Mesenchymal stem cell (in vitro differentiated cells and primary cell): ENCODE data around the gene CCDC197. TPM values are rescaled to one million over a fixed set of nuclear protein-coding genes. Genes with fewer than 3 reads are reported as not detected.
A peak's percentile ranks its signal among the peaks of the same experiment; 100 is the strongest.

Experiments used
- DNase-seq: peaks from one replicate; pipeline ENCODE4 v3.0.0-alpha.2; 2013
- H2AFZ ChIP-seq: one replicate; pipeline ENCODE4 v1.6.1; 2013; ENCODE audit warnings: low read depth, mild to moderate bottlenecking, control low read depth, inconsistent platforms, low read length, moderate library complexity
- H2AK5ac ChIP-seq: 2 replicates; pipeline ENCODE4 v1.6.1; 2013; ENCODE audit warnings: low read length, moderate library complexity, mild to moderate bottlenecking, inconsistent platforms; ENCODE audit not compliant: severe bottlenecking
- H2BK120ac ChIP-seq: one replicate; pipeline ENCODE4 v1.6.1; 2013; ENCODE audit warnings: low read depth, mild to moderate bottlenecking, inconsistent platforms, low read length, moderate library complexity
- H2BK12ac ChIP-seq, 2 experiments: one replicate each; pipeline ENCODE4 v1.6.1; 2013; ENCODE audit warnings: inconsistent platforms in 2 of 2, low read length in 2 of 2, mild to moderate bottlenecking in 2 of 2, moderate library complexity in 2 of 2, control low read depth in 1 of 2
- H2BK15ac ChIP-seq: one replicate; pipeline ENCODE4 v1.6.1; 2013; ENCODE audit warnings: mild to moderate bottlenecking, low read depth, inconsistent platforms; ENCODE audit not compliant: poor library complexity, severe bottlenecking
- H2BK5ac ChIP-seq: 2 replicates; pipeline ENCODE4 v1.6.1; 2013; ENCODE audit warnings: low read depth, mild to moderate bottlenecking, low read length, control low read depth, inconsistent platforms; ENCODE audit not compliant: poor library complexity, severe bottlenecking
- H3K14ac ChIP-seq, 2 experiments: one replicate each; pipeline ENCODE4 v1.6.1; 2013; ENCODE audit warnings: inconsistent platforms in 2 of 2, low read length in 2 of 2, control low read depth in 1 of 2, mild to moderate bottlenecking in 1 of 2, moderate library complexity in 1 of 2
- H3K18ac ChIP-seq, 2 experiments: one replicate each; pipeline ENCODE4 v1.6.1; 2013; ENCODE audit warnings: inconsistent platforms in 2 of 2, low read length in 2 of 2, control low read depth in 1 of 2, low read depth in 1 of 2, mild to moderate bottlenecking in 1 of 2
- H3K23ac ChIP-seq, 2 experiments: one replicate each; pipeline ENCODE4 v1.6.1; 2013; ENCODE audit warnings: inconsistent platforms in 2 of 2, low read length in 2 of 2, mild to moderate bottlenecking in 2 of 2, moderate library complexity in 2 of 2, control low read depth in 1 of 2
- H3K27ac ChIP-seq: 2 replicates; pipeline ENCODE4 v1.5.1; 2013; ENCODE audit warnings: mild to moderate bottlenecking, moderate library complexity, low read length, control low read depth, inconsistent platforms; ENCODE audit not compliant: poor library complexity, severe bottlenecking
- H3K27me3 ChIP-seq, 2 experiments: 2 replicates each; pipeline versions ENCODE4 v1.6.1 to v1.7.0; 2013; ENCODE audit warnings: low read length in 2 of 2, mild to moderate bottlenecking in 2 of 2, moderate library complexity in 2 of 2, control low read depth in 1 of 2, inconsistent platforms in 1 of 2; ENCODE audit not compliant: control insufficient read depth in 1 of 2, insufficient read depth in 1 of 2
- H3K36me3 ChIP-seq, 2 experiments: 2 replicates each; pipeline versions ENCODE4 v1.6.1 to v1.7.0; 2013; ENCODE audit warnings: low read length in 2 of 2, control low read depth in 1 of 2, inconsistent platforms in 1 of 2, low read depth in 1 of 2, mild to moderate bottlenecking in 1 of 2; ENCODE audit not compliant: insufficient read depth in 2 of 2, control insufficient read depth in 1 of 2
- H3K4ac ChIP-seq, 2 experiments: one replicate each; pipeline ENCODE4 v1.6.1; 2013; ENCODE audit warnings: inconsistent platforms in 2 of 2, low read length in 2 of 2, mild to moderate bottlenecking in 2 of 2, moderate library complexity in 2 of 2, control low read depth in 1 of 2, low read depth in 1 of 2
- H3K4me1 ChIP-seq: 2 replicates; pipeline ENCODE4 v1.6.1; 2013; ENCODE audit warnings: low read depth, low read length, control low read depth; ENCODE audit not compliant: control insufficient read depth, insufficient read depth
- H3K4me2 ChIP-seq: 2 replicates; pipeline ENCODE4 v1.6.1; 2013; ENCODE audit warnings: low read length, mild to moderate bottlenecking, inconsistent platforms; ENCODE audit not compliant: poor library complexity, severe bottlenecking
- H3K4me3 ChIP-seq, 2 experiments: 2 replicates each; pipeline versions ENCODE4 v1.5.1 to v1.7.0; 2013; ENCODE audit warnings: low read length in 2 of 2, mild to moderate bottlenecking in 2 of 2, control low read depth in 1 of 2, low read depth in 1 of 2; ENCODE audit not compliant: insufficient read depth in 1 of 2
- H3K79me1 ChIP-seq: replicated peaks from 2 replicates; pipeline ENCODE4 v1.6.1; 2013; ENCODE audit warnings: mild to moderate bottlenecking, control low read depth, low read length, inconsistent platforms; ENCODE audit not compliant: poor library complexity, severe bottlenecking
- H3K9ac ChIP-seq: 2 replicates; pipeline ENCODE4 v1.7.0; 2013; ENCODE audit warnings: mild to moderate bottlenecking, low read length, moderate library complexity
- H3K9me3 ChIP-seq: 2 replicates; pipeline ENCODE4 v1.7.0; 2013; ENCODE audit warnings: mild to moderate bottlenecking, low read length; ENCODE audit not compliant: control insufficient read depth
- H4K8ac ChIP-seq: one replicate; pipeline ENCODE4 v1.6.1; 2013; ENCODE audit warnings: inconsistent platforms, mild to moderate bottlenecking, low read length, moderate library complexity
- H4K91ac ChIP-seq: one replicate; pipeline ENCODE4 v1.6.1; 2013; ENCODE audit warnings: mild to moderate bottlenecking, low read length, inconsistent platforms
- WGBS: methylation state at CpG from one replicate; pipeline ENCODE4 v1.1.7; 2013; ENCODE audit warnings: mixed read lengths; 5-methylcytosine and 5-hydroxymethylcytosine counted together
- small RNA-seq: library from polyadenylated mRNA; stranded (forward); fragments of <200 nt; extraction: miRNeasy Mini kit (QIAGEN cat#:217004); gene quantifications from one replicate; pipeline ENCODE3, GENCODE V24; 2013; ENCODE audit warnings: low read depth

The CCDC197 gene

GRCh38 chr14:94054936-94055335, 57.8 kb downstream of the CCDC197 start:
- Histone ChIP-seq H3K9me3 (no peaks in the 10 kb centered on the region), H3K4me1 (peaks cover 9% of the 10 kb centered on the region), H3K4me3 (no peak overlapping the region), H3K36me3 (peaks cover 44 to 96% of the 10 kb centered on the region in 2 experiments), H2BK120ac (no peak overlapping the region), H3K4me2 (no peak overlapping the region), H3K23ac (no peak overlapping the region), H3K79me1 (peaks cover 50% of the 10 kb centered on the region), H4K8ac (no peak overlapping the region), H3K4ac (no peak overlapping the region), H4K91ac (no peak overlapping the region), H3K9ac (no peak overlapping the region), H3K27me3 (no peaks in the 10 kb centered on the region), H2BK5ac (no peak overlapping the region), H2BK15ac (no peak overlapping the region), H2AK5ac (no peak overlapping the region), H3K14ac (no peak overlapping the region), H2AFZ (no peak overlapping the region), H3K18ac (no peak overlapping the region), H3K27ac (no peak overlapping the region), H2BK12ac (no peak overlapping the region)
- DNase-seq: no peak
- 99% methylated on average over 7 of the region's 7 CpGs for WGBS

- Histone ChIP-seq H3K23ac (no peak overlapping the region), H3K27me3 (no peaks in the 10 kb centered on the region), H3K27ac (no peak overlapping the region), H3K4me2 (no peak overlapping the region), H3K9ac (no peak overlapping the region), H2BK15ac (no peak overlapping the region), H3K14ac (no peak overlapping the region), H2BK12ac (no peak overlapping the region), H2AFZ (no peak overlapping the region), H2BK5ac (no peak overlapping the region), H3K18ac (no peak overlapping the region), H4K8ac (no peak overlapping the region), H2BK120ac (no peak overlapping the region), H2AK5ac (no peak overlapping the region), H3K4me1 (peaks cover 2% of the 10 kb centered on the region), H3K9me3 (no peaks in the 10 kb centered on the region), H3K4ac (no peak overlapping the region), H3K4me3 (no peak overlapping the region), H3K36me3 (peaks cover 45 to 96% of the 10 kb centered on the region in 2 experiments), H4K91ac (no peak overlapping the region), H3K79me1 (peaks cover 60% of the 10 kb centered on the region)
- WGBS: 96% methylated on average over 6 of the region's 6 CpGs
- peak; percentile 30 for DNase-seq
These were observed 59.6 kb downstream of the CCDC197 start for GRCh38 chr14:94056579-94057308.

GRCh38 chr14:94058128-94058673, 61.1 kb downstream of the CCDC197 start:
- H3K4me3 ChIP-seq: no peak overlapping the region
- H3K4me1 ChIP-seq: peaks cover 5% of the 10 kb centered on the region
- H4K8ac ChIP-seq: no peak overlapping the region
- H2AFZ ChIP-seq: no peak overlapping the region
- H3K36me3 ChIP-seq: peaks cover 34 to 90% of the 10 kb centered on the region in 2 experiments
- no peak overlapping the region for H3K4ac ChIP-seq
- no peak overlapping the region for H2BK12ac ChIP-seq
- no peak overlapping the region for H3K9ac ChIP-seq
- no peak overlapping the region for H3K4me2 ChIP-seq
- no peaks in the 10 kb centered on the region for H3K9me3 ChIP-seq
- H2BK15ac ChIP-seq: no peak overlapping the region
- H3K27ac ChIP-seq: no peak overlapping the region
- H4K91ac ChIP-seq: no peak overlapping the region
- no peak overlapping the region for H3K14ac ChIP-seq
- H2BK5ac ChIP-seq: no peak overlapping the region
- no peak overlapping the region for H2AK5ac ChIP-seq
- no peaks in the 10 kb centered on the region for H3K27me3 ChIP-seq
- no peak overlapping the region for H3K23ac ChIP-seq
- DNase-seq: no peak
- peaks cover 54% of the 10 kb centered on the region for H3K79me1 ChIP-seq
- no peak overlapping the region for H3K18ac ChIP-seq
- WGBS: 94% methylated on average over 1 of the region's 1 CpG
- H2BK120ac ChIP-seq: no peak overlapping the region

Small RNA genes within 50 kb of the gene (small RNA-seq; reads per million reads assigned to genes)
- not detected for gene MIR4506
